CD4-positive, alpha-beta T cell (primary cell): ENCODE data around the gene RNF157. TPM values are rescaled to one million over a fixed set of nuclear protein-coding genes. Genes with fewer than 3 reads are reported as not detected.

ENCODE experiments used
- ATAC-seq: fragments of 200-7000 bp; cut with Tn5 transposase; one replicate; pipeline ENCODE4 v1.10.0; 2022; ENCODE audit warnings: mild to moderate bottlenecking; ENCODE audit not compliant: poor library complexity
- CTCF ChIA-PET: fragments of 350-600 bp; sonication (Branson Sonifier 250); formaldehyde crosslinking; loops from one replicate; lab custom pipeline; 2021; ENCODE audit warnings: antibody characterized with exemption, inconsistent platforms; lab: Charles Lee
- POLR2A ChIA-PET: fragments of 350-600 bp; sonication (Branson Sonifier 250); formaldehyde crosslinking; loops from one replicate; lab custom pipeline; 2021; ENCODE audit warnings: antibody characterized with exemption, inconsistent platforms; lab: Charles Lee
- DNase-seq, 14 experiments: peaks; one replicate each; pipeline ENCODE4 v3.0.0-alpha.2; 2013 to 2020; ENCODE audit warnings: mixed read lengths in 2 of 14
- H3K27ac ChIP-seq, 2 donors: one replicate each; pipeline versions ENCODE4 v1.5.1 to v1.7.0; 2013; ENCODE audit warnings: low read length in 2 of 2, low read depth in 1 of 2, mild to moderate bottlenecking in 1 of 2
- H3K27me3 ChIP-seq, 2 experiments: 1 replicate in 1 of 2; 2 replicates in 1 of 2; pipeline versions ENCODE4 v1.6.1 to v1.7.0; 2013; ENCODE audit warnings: low read length in 2 of 2, control low read depth in 1 of 2, mild to moderate bottlenecking in 1 of 2, moderate library complexity in 1 of 2; ENCODE audit not compliant: insufficient read depth in 2 of 2, control insufficient read depth in 1 of 2
- H3K36me3 ChIP-seq: one replicate; pipeline ENCODE4 v1.6.1; 2013; ENCODE audit warnings: low read length, control low read depth; ENCODE audit not compliant: insufficient read depth
- H3K4me1 ChIP-seq: one replicate; pipeline ENCODE4 v1.6.1; 2013; ENCODE audit warnings: low read length, control low read depth; ENCODE audit not compliant: insufficient read depth
- H3K4me3 ChIP-seq: one replicate; pipeline ENCODE4 v1.5.1; 2013; ENCODE audit warnings: mild to moderate bottlenecking, low read length, moderate library complexity
- H3K9me3 ChIP-seq, 2 experiments: 1 replicate in 1 of 2; 2 replicates in 1 of 2; pipeline versions ENCODE4 v1.6.1 to v1.7.0; 2013; ENCODE audit warnings: low read length in 2 of 2, mild to moderate bottlenecking in 2 of 2, control low read depth in 1 of 2, moderate library complexity in 1 of 2; ENCODE audit not compliant: control insufficient read depth in 1 of 2, insufficient read depth in 1 of 2
- H3K27ac Mint-ChIP-seq: one replicate; pipeline ENCODE4 v1.8.0; 2020; ENCODE audit warnings: mixed read lengths
- H3K27me3 Mint-ChIP-seq: one replicate; pipeline ENCODE4 v1.8.0; 2021; ENCODE audit warnings: mixed read lengths
- H3K36me3 Mint-ChIP-seq: one replicate; pipeline ENCODE4 v1.8.0; 2021; ENCODE audit warnings: low read depth, mixed read lengths
- H3K4me1 Mint-ChIP-seq: one replicate; pipeline ENCODE4 v1.8.0; 2021; ENCODE audit warnings: low read depth, mixed read lengths
- H3K4me3 Mint-ChIP-seq: one replicate; pipeline ENCODE4 v1.8.0; 2020; ENCODE audit warnings: mild to moderate bottlenecking, mixed read lengths
- H3K9me3 Mint-ChIP-seq: one replicate; pipeline ENCODE4 v1.8.0; 2020; ENCODE audit warnings: mixed read lengths
- CTCF ChIP-seq: fragments of 200-600 bp; IDR thresholded peaks from one replicate; pipeline ENCODE4 v1.8.0; 2022; ENCODE audit warnings: antibody characterized with exemption, mild to moderate bottlenecking
- intact Hi-C, 2 experiments: fragments of 100-400 bp; cut with DNase I in 1 of 2; cut with micrococcal nuclease in 1 of 2; formaldehyde crosslinking; loops; one replicate each; pipeline versions ENCODE4 v1.15.1 to v1.9.0; 2023 to 2025; cut with DNase I, micrococcal nuclease
- total RNA-seq, 174 experiments: library from RNA in 2 of 174; stranded (reverse) in 2 of 174; gene quantifications; one replicate each; pipeline ENCODE4 v1.2.3 and lab custom pipeline; 2021 to 2026

The RNF157 gene
- total RNA-seq, 2 experiments from 2014 or later: 18.5 to 21.1 TPM

GRCh38 chr17:76279742-76280287 is 39.5 kb upstream of the RNF157 start:
- intact Hi-C loops: loop anchor here (1.0 to 5.0 kb wide), 4 partner anchors 98 to 373 kb away; no protein-coding TSS in a partner anchor
- H3K4me3 ChIP-seq: no peak overlapping the region
- Mint-ChIP-seq H3K4me1 (peaks cover 6% of the 10 kb centered on the region), H3K27ac (no peak overlapping the region), H3K27me3 (no peaks in the 10 kb centered on the region), H3K4me3 (no peak overlapping the region), H3K36me3 (no peaks in the 10 kb centered on the region), H3K9me3 (no peaks in the 10 kb centered on the region)
- CTCF ChIA-PET: interaction anchor here (0.6 to 5.2 kb wide), 54 partner anchors 9 to 384 kb away, joined by 3 to 130 read pairs (median 4); partner anchors contain the start of genes FOXJ1 and UBALD2
- POLR2A ChIA-PET: interaction anchor here (0.6 to 2.2 kb wide), 16 partner anchors 9 to 266 kb away, joined by 3 to 13 read pairs (median 3); partner anchors contain the start of genes EXOC7 and FOXJ1
- no peaks in the 10 kb centered on the region for H3K9me3 ChIP-seq
- H3K36me3 ChIP-seq: no peaks in the 10 kb centered on the region
- H3K27ac ChIP-seq: no peak overlapping the region
- TF ChIP-seq CTCF: peak; percentile 48
- peaks cover 24% of the 10 kb centered on the region for H3K4me1 ChIP-seq
- no peak for DNase-seq
- ATAC-seq: no peak
- no peaks in the 10 kb centered on the region for H3K27me3 ChIP-seq

DNA sequence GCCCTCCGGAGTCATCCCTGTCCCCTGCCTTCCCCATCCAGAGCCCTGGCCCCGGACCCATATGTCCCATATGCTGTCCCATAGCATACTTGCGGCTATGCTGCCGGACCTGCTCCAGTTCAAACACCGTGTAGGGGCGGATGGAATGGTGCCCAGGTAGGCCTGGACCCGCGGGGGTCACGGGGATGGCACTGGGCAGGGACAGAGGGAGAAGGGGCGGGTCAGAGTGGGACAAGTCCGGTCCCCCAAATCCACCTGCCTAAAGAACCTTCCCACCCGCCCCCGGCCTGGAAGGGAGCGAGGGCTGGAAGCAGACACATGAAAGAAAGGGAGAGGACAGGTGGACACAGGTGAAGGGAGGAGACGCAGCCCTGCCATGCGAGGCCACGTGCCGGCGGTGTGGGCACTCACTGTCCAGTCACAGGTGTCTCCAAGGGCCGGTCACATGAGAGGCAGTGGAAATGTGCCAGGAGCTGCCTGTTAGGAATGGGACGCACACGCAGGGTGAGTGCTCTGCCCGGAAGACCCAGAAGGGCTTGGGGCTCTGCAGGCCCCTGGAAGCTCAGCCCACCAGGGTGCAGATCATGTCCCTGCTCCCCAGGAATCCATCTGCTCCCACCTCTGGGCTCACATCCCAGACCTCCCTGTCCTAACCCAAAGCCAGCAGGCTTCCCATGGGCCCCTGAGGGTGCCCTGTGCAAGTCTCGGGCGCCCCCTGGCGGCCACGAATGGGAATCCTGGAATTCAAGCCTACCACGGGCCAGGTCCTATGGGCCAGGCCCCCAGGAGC is 38.9 kb upstream of the RNF157 start:
- ATAC-seq: peak; percentile 89
- H3K4me3 Mint-ChIP-seq: no peak overlapping the region

More for the DNA sequence above, 38.9 kb upstream of the RNF157 start:
- Histone ChIP-seq H3K9me3 (no peaks in the 10 kb centered on the region), H3K27me3 (no peaks in the 10 kb centered on the region), H3K36me3 (no peaks in the 10 kb centered on the region), H3K27ac (no peak overlapping the region), H3K4me1 (peaks cover 31% of the 10 kb centered on the region), H3K4me3 (no peak overlapping the region)
- ChIA-PET POLR2A (interaction anchor here (0.6 to 2.2 kb wide), 17 partner anchors 9 to 265 kb away, joined by 3 to 13 read pairs (median 3); partner anchors contain the start of genes EXOC7 and FOXJ1), CTCF (interaction anchor here (0.6 to 5.2 kb wide), 54 partner anchors 9 to 383 kb away, joined by 3 to 130 read pairs (median 4); partner anchors contain the start of genes FOXJ1 and UBALD2)
- DNase-seq: peak; percentile 74 to 91 (median 84)
- Mint-ChIP-seq H3K27ac (no peak overlapping the region), H3K27me3 (no peaks in the 10 kb centered on the region), H3K4me1 (peaks cover 13% of the 10 kb centered on the region), H3K9me3 (no peaks in the 10 kb centered on the region), H3K36me3 (no peaks in the 10 kb centered on the region)
- intact Hi-C loops: loop anchor here (1.0 to 5.0 kb wide), 4 partner anchors 97 to 372 kb away; no protein-coding TSS in a partner anchor
- peak; percentile 98 for TF ChIP-seq CTCF
